Astrocyte of the cerebellum (primary cell): ENCODE measurements around the gene NELFA.

Experiments
- DNase-seq: peaks from one replicate; pipeline ENCODE4 v3.0.0-alpha.2; 2011; ENCODE audit warnings: low read depth
- H3K4me3 ChIP-seq: 2 replicates; pipeline ENCODE4 v1.5.1; 2011; ENCODE audit warnings: mild to moderate bottlenecking, low read depth, low read length, moderate library complexity
- CTCF ChIP-seq: IDR thresholded peaks from 2 replicates; pipeline ENCODE4 v1.5.1; 2012; ENCODE audit warnings: low read length, low read depth, moderate library complexity, mild to moderate bottlenecking; ENCODE audit errors: missing control alignments
- in situ Hi-C: cut with HindIII; loops from 2 replicates; pipeline ENCODE4 v1.10.0; 2017; ENCODE audit warnings: low sequenced_read_pairs

The NELFA gene

GRCh38 chr4:1981251-1982058 lies 27.3 kb downstream of the NELFA start:
- no peak for TF ChIP-seq CTCF
- no peak for DNase-seq
- in situ Hi-C loops: no loop called here
- H3K4me3 ChIP-seq: no peak overlapping the region

GRCh38 chr4:1980561-1981041 lies 28.2 kb downstream of the NELFA start:
- in situ Hi-C loops: no loop called here
- H3K4me3 ChIP-seq: no peak overlapping the region
- no peak for TF ChIP-seq CTCF
- no peak for DNase-seq

- DNase-seq: no peak
- no peak for TF ChIP-seq CTCF
- in situ Hi-C loops: no loop called here
- H3K4me3 ChIP-seq: no peak overlapping the region
These were observed 29.1 kb downstream of the NELFA start for GRCh38 chr4:1979477-1980196.

- H3K4me3 ChIP-seq: no peak overlapping the region
- in situ Hi-C loops: no loop called here
- no peak for TF ChIP-seq CTCF
- DNase-seq: no peak
These were observed 29.9 kb downstream of the NELFA start for GRCh38 chr4:1978741-1979476.

- no peak for DNase-seq
- in situ Hi-C loops: no loop called here
- no peak overlapping the region for H3K4me3 ChIP-seq
- TF ChIP-seq CTCF: no peak
These were observed 30.5 kb downstream of the NELFA start for GRCh38 chr4:1978226-1978625.
